Measurements from ENCODE around the gene C16orf96.

DNA sequence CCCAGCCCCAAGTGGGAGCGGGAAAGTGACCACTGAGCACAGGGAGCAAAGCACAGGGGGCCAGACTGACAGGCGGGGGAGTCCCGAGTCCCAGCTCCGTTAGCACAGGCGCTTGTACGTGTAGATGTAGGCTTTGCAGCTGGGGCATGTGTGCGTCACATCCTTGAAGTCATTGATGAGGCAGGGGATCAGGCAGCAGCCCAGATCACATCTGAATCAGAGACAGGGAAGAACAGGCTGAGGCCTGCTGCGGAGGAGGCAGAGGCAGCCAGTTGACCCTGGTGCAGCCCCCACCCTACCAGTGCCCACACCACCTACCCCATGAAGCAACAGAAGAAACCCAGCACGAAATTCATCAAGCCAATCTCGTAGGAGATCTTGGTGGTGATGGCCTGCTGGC is 43.7 kb upstream of the C16orf96 start:
- TF ChIP-seq, protein P1, sequence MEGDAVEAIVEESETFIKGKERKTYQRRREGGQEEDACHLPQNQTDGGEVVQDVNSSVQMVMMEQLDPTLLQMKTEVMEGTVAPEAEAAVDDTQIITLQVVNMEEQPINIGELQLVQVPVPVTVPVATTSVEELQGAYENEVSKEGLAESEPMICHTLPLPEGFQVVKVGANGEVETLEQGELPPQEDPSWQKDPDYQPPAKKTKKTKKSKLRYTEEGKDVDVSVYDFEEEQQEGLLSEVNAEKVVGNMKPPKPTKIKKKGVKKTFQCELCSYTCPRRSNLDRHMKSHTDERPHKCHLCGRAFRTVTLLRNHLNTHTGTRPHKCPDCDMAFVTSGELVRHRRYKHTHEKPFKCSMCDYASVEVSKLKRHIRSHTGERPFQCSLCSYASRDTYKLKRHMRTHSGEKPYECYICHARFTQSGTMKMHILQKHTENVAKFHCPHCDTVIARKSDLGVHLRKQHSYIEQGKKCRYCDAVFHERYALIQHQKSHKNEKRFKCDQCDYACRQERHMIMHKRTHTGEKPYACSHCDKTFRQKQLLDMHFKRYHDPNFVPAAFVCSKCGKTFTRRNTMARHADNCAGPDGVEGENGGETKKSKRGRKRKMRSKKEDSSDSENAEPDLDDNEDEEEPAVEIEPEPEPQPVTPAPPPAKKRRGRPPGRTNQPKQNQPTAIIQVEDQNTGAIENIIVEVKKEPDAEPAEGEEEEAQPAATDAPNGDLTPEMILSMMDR (IDR thresholded peaks at IDR 0.05) = no peak
- no peak for TF ChIP-seq POLR2A (IDR thresholded peaks at IDR 0.05)
- no peak for TF ChIP-seq POLR2AphosphoS5 (IDR thresholded peaks at IDR 0.05)
- TF ChIP-seq EP300 (IDR thresholded peaks at IDR 0.05) = no peak

All from gastroesophageal sphincter (tissue), 3 donors.